GM10266 (cell line): ENCODE results near the gene RELL1.

ENCODE experiments used
- DNase-seq: peaks from one replicate; pipeline ENCODE4 v3.0.0; 2012; ENCODE audit errors: extremely low spot score
- CTCF ChIP-seq: IDR thresholded peaks from 2 replicates; pipeline ENCODE4 v1.5.1; 2012; ENCODE audit warnings: mild to moderate bottlenecking, low read depth; ENCODE audit not compliant: control insufficient read depth, insufficient read depth; ENCODE audit errors: missing control alignments

RELL1 gene

DNA sequence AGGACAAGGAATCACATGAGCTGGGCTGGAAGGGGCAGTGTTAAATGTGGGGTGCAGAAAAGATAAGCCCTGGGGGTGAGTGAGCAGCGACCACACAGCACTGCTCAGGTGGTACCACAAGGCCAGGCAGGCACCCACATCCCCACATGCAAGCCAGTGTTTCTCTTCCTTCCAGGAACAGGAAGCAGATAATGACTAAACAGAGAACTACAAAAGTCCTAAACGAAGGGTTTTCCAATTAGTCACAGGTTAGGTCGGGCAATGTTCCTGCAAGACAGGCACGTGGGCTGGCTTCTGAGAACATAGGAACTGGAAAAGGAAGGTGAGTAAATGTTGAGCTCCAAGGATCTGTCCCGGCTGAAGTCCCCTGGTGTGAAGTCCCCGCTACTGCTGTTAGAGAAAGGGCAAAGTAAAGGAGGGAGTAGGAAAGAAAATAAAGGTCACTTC, 19.5 kb downstream of the RELL1 start:
- no peak for TF ChIP-seq CTCF
- no peak for DNase-seq

DNA sequence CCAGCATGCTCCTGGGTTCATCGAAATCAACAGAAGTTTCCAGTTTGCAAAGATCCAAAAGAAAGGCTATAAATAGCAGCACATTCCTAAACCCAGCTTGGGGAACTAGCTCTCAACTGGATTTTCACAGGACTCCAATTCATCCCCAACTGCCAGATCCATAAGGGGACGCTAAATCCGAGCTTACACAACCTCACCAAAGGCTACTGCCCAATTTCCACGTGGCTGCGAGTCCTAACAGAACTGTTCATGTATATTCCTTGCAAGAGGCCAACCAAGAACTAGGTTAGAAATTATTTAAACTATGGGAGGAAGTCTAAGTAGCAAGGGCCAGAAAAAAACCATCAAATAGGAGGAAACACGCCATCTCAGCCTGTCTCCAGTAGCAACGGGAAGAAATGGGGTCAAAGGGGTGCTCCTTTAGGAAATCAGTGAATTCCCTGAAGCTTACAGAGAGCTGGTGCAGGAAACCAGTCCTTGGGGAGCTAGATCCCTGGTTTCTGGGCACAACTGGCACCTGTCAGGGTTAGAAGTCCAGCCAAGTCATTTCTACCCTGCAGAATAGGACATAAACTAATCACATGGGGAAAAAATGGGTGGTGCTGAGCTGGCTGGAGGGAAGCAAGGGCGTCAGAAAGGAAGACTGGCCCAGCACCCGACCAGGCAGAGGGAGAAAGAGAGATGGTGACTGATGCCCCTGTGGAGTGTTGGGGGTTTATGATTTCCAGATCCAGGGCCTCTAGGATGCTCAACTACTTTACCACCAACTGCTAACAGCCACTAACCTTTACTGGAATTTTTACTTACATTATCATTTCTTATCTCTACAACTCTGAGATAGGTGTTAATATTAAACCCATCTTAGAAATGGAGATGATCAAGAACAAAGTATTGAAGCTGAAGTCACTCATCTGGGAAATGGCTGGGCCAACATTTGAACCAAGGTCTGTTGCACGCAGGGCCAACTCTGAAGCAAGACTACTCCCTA, 20.5 kb downstream of the RELL1 start:
- no peak for DNase-seq
- no peak for TF ChIP-seq CTCF

GRCh38 chr4:37664696-37665095, 21.5 kb downstream of the RELL1 start:
- no peak for TF ChIP-seq CTCF
- DNase-seq: no peak

DNA sequence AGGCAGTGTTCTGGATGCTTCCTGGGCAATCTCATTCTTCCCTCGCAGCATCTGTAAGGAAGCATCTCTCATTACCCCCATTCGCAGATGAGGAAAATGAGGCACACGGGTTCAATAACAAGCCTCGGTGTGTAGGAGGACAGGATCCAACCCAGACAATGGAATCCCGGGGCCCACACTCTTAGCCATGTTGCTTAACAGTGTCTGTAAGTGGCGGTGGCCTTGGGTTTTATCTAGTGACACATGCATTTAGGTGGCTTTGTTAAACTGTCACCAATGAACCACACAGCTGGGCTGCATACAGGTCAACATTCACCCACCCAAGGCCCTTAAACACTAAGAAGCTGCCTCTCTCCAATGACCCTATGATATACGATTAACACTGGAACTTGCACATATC, 22.6 kb downstream of the RELL1 start:
- DNase-seq: no peak
- TF ChIP-seq CTCF: no peak

DNA sequence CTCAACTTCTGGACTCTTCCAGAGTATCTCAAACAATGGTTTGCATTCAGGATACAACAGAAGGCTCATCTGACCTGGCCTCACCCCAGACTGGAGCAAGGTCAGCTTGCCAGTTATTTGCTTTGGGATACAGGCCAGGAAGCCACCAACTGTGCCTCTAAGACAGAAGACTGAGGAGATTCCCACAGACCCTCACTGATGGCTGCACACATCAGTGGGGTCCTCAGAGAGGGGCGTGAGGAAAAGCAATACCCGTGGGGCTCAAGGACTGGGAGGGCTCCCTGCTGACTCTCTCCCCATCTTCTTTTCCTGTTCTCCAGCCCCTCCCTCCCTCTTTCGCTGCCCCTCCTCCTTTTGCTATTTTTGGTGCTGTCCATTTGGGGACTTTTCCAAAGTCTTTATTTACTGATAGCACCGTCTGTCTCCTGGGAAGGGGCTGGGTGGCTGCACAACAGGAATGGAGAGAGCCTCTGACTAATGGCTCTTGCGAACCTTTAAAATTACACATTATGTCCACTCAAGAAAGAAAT, 23.2 kb downstream of the RELL1 start:
- no peak for DNase-seq
- TF ChIP-seq CTCF: no peak

- DNase-seq: no peak
- TF ChIP-seq CTCF: no peak
Observed at GRCh38 chr4:37662251-37662650, 23.9 kb downstream of the RELL1 start.

GRCh38 chr4:37661772-37662171, 24.4 kb downstream of the RELL1 start:
- no peak for TF ChIP-seq CTCF

More at GRCh38 chr4:37661772-37662171, 24.4 kb downstream of the RELL1 start:
- no peak for DNase-seq
